DOHH2 (cell line): ENCODE results near the gene CDKAL1.

ENCODE experiments used
- H3F3A ChIP-seq: fragments of 200-600 bp; sonication (generic), shearing (Covaris generic); 2 replicates; pipeline ENCODE4 v1.6.0; 2016; ENCODE audit warnings: antibody characterized with exemption, mild to moderate bottlenecking; ENCODE audit not compliant: control insufficient read depth, insufficient read depth
- H3K27ac ChIP-seq: fragments of 200-600 bp; sonication (generic); 2 replicates; pipeline ENCODE4 v1.5.1; 2014; ENCODE audit warnings: low read depth, mild to moderate bottlenecking, low read length, moderate library complexity
- H3K27me3 ChIP-seq: fragments of 200-600 bp; sonication (generic); 2 replicates; pipeline ENCODE4 v1.6.1; 2014; ENCODE audit warnings: mild to moderate bottlenecking, low read length, mixed read lengths; ENCODE audit not compliant: control insufficient read depth
- H3K36me3 ChIP-seq: fragments of 200-600 bp; sonication (generic); 2 replicates; pipeline ENCODE4 v1.6.1; 2014; ENCODE audit warnings: mild to moderate bottlenecking, low read length, moderate library complexity, mixed read lengths; ENCODE audit not compliant: control insufficient read depth
- H3K4me1 ChIP-seq: fragments of 200-600 bp; sonication (generic); 2 replicates; pipeline ENCODE4 v1.6.1; 2014; ENCODE audit warnings: mild to moderate bottlenecking, low read length, mixed read lengths; ENCODE audit not compliant: control insufficient read depth
- H3K4me2 ChIP-seq: fragments of 200-600 bp; sonication (generic); 2 replicates; pipeline ENCODE4 v1.6.0; 2014; ENCODE audit warnings: mild to moderate bottlenecking, low read length, moderate library complexity
- H3K4me3 ChIP-seq: fragments of 200-600 bp; sonication (generic); 2 replicates; pipeline ENCODE4 v1.5.1; 2014; ENCODE audit warnings: mild to moderate bottlenecking, low read length, mixed read lengths
- H3K79me2 ChIP-seq: fragments of 200-600 bp; sonication (generic); 2 replicates; pipeline ENCODE4 v1.6.1; 2014; ENCODE audit warnings: mild to moderate bottlenecking, low read length, mixed read lengths; ENCODE audit not compliant: control insufficient read depth
- H3K9me2 ChIP-seq: fragments of 200-600 bp; sonication (generic); replicated peaks from 2 replicates; pipeline ENCODE4 v1.6.1; 2014; ENCODE audit warnings: mild to moderate bottlenecking, low read length, mixed read lengths; ENCODE audit not compliant: control insufficient read depth
- H3K9me3 ChIP-seq: fragments of 200-600 bp; sonication (generic); 2 replicates; pipeline ENCODE4 v1.6.1; 2014; ENCODE audit warnings: antibody characterized with exemption, low read length, mixed read lengths; ENCODE audit not compliant: control insufficient read depth, insufficient read depth
- H4K20me1 ChIP-seq: fragments of 200-600 bp; sonication (generic); 2 replicates; pipeline ENCODE4 v1.6.0; 2014; ENCODE audit warnings: low read depth, mild to moderate bottlenecking, antibody characterized with exemption, low read length, moderate library complexity; ENCODE audit not compliant: control insufficient read depth, insufficient read depth
- CTCF ChIP-seq: fragments of 200-600 bp; sonication (generic); IDR thresholded peaks from one replicate; pipeline ENCODE4 v1.5.1; 2014; ENCODE audit warnings: antibody characterized with exemption, mild to moderate bottlenecking, low read depth, low read length; ENCODE audit not compliant: poor library complexity, severe bottlenecking
- EZH2phosphoT487 ChIP-seq: fragments of 200-600 bp; sonication (generic); IDR thresholded peaks from 2 replicates; pipeline ENCODE4 v1.6.1; 2017; ENCODE audit warnings: borderline replicate concordance, mild to moderate bottlenecking, antibody characterized with exemption, low read length, moderate library complexity, mixed read lengths

Gene CDKAL1

GRCh38 chr6:20802596-20802995 is 268.3 kb downstream of the CDKAL1 start:
- Histone ChIP-seq H3K27me3 (no peaks in the 10 kb centered on the region), H4K20me1 (no peaks in the 10 kb centered on the region), H3K4me2 (no peak overlapping the region), H3K79me2 (no peaks in the 10 kb centered on the region), H3K9me2 (no peaks in the 10 kb centered on the region), H3F3A (no peaks in the 10 kb centered on the region), H3K27ac (no peak overlapping the region), H3K4me1 (no peaks in the 10 kb centered on the region), H3K9me3 (no peaks in the 10 kb centered on the region), H3K4me3 (no peak overlapping the region), H3K36me3 (no peaks in the 10 kb centered on the region)
- TF ChIP-seq EZH2phosphoT487 (no peak), CTCF (no peak)

GRCh38 chr6:20805021-20805420 is 270.8 kb downstream of the CDKAL1 start:
- Histone ChIP-seq H3K79me2 (no peaks in the 10 kb centered on the region), H3K9me2 (no peaks in the 10 kb centered on the region), H3F3A (no peaks in the 10 kb centered on the region), H3K4me2 (no peak overlapping the region), H3K4me1 (no peaks in the 10 kb centered on the region), H3K9me3 (no peaks in the 10 kb centered on the region), H3K27ac (no peak overlapping the region), H4K20me1 (no peaks in the 10 kb centered on the region), H3K4me3 (no peak overlapping the region), H3K27me3 (no peaks in the 10 kb centered on the region), H3K36me3 (no peaks in the 10 kb centered on the region)
- TF ChIP-seq CTCF (no peak), EZH2phosphoT487 (no peak)

GRCh38 chr6:20806669-20807068 is 272.4 kb downstream of the CDKAL1 start:
- no peak for TF ChIP-seq EZH2phosphoT487
- no peak for TF ChIP-seq CTCF
- Histone ChIP-seq H3K79me2 (no peaks in the 10 kb centered on the region), H3K4me2 (no peak overlapping the region), H4K20me1 (no peaks in the 10 kb centered on the region), H3K9me2 (no peaks in the 10 kb centered on the region), H3K27ac (no peak overlapping the region), H3K4me3 (no peak overlapping the region), H3K27me3 (no peaks in the 10 kb centered on the region), H3F3A (no peaks in the 10 kb centered on the region), H3K9me3 (no peaks in the 10 kb centered on the region), H3K4me1 (no peaks in the 10 kb centered on the region), H3K36me3 (no peaks in the 10 kb centered on the region)

GRCh38 chr6:20808439-20808838 is 274.2 kb downstream of the CDKAL1 start:
- Histone ChIP-seq H3K9me2 (no peaks in the 10 kb centered on the region), H3K36me3 (no peaks in the 10 kb centered on the region), H3K79me2 (no peaks in the 10 kb centered on the region), H3K27ac (no peak overlapping the region), H3K9me3 (no peaks in the 10 kb centered on the region), H3F3A (no peaks in the 10 kb centered on the region), H3K4me1 (no peaks in the 10 kb centered on the region), H4K20me1 (no peaks in the 10 kb centered on the region), H3K4me3 (no peak overlapping the region), H3K27me3 (no peaks in the 10 kb centered on the region), H3K4me2 (no peak overlapping the region)
- TF ChIP-seq CTCF: no peak
- no peak for TF ChIP-seq EZH2phosphoT487
